ENCODE data around the gene RAP1GDS1.
"Not testable (repeated sequence)": the region's sequence is repeated elsewhere in the genome, so short reads cannot be mapped to it uniquely, and the experiment has no call there.

Gene RAP1GDS1

GRCh38 chr4:98433691-98434090 is 172.5 kb downstream of the RAP1GDS1 start:
- no peak for DNase-seq (ENCODE audit: low spot score)

- DNase-seq (ENCODE audit: low spot score), result no peak
Observed at GRCh38 chr4:98434816-98435215, 173.6 kb downstream of the RAP1GDS1 start.

DNA sequence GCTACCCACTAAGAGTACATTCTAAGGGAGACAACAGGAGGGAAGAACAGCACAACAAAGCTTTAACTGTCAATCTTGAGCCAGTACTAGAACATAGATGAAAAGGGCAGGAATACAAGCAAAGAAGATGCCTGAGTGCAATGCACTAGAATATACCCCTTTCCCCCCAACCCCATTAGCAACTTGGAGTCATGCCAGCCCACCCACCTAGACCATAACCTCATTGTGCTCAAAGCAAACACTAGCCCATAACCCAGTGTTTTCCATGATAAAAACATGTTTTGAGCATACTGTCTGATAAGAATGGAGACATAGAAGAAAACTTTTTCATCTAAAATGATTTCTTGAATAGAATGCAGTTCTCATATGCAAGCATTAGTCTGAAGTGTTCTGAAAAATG is 183.2 kb downstream of the RAP1GDS1 start:
- DNase-seq (ENCODE audit: low spot score), result no peak

DNA sequence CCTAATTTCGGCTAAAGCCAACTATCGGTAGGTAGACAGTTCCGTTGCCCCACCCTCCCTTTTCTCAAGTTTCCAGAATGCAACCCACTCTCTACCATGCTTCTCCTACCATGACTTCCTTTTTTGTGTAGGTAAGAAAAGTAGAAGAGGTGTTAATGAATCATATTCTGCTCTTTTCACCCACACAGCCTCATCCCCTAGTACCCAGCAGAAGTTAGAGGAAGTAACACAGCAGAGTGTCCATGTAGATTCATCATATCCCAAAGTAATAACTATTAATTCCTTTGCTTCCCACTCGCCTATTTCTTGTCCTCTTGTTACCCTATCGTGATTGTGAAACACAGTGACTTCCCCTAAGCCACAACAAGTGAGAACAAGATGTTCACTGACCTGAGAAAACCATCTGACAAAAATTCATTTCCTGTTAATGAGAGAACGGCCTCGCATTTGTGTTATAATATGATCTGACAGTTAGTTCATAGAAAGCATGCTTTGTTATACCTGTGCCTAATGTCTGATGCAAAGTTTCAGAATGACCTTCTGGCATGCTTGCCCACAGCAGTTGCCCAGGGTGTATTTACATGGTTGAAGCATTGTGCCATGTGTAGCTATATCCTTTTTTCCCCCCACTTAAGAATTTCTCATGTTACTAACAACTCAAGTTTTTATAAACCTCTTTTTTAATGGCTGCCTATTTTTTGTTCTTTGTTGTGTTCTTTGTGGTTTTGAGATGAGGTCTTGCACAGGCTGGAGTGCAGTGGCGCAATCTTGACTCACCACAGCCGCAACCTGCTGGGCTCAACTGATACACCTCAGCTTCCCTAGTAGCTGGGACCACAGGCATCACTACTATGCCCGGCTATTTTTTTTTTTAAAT is 185.6 kb downstream of the RAP1GDS1 start:
- peak; percentile 73 for DNase-seq (ENCODE audit: low spot score)

- DNase-seq (ENCODE audit: low spot score), result no peak
Observed at GRCh38 chr4:98447648-98448047, 186.5 kb downstream of the RAP1GDS1 start.

- DNase-seq (ENCODE audit: low spot score), result peak; percentile 24
Observed at GRCh38 chr4:98448908-98449307, 187.7 kb downstream of the RAP1GDS1 start.

DNA sequence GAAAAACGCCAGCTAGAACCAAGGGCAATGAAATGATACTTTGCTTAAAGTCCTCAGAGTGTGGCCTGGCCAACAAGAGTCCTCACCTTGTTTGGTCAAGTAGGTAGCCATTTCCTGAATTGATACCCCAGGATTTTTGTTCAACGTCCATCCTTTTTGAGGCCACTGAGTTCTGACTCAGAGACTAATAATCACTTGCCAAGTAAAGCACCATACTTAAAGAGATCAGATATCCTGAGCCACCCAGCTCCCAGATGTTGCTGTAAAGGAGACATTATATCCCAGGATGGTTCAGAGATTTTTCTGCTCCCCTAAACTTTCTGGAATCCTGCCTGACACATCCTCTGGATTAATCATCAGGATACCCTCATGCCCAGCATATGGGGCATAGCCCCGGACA is 190.9 kb downstream of the RAP1GDS1 start:
- DNase-seq (ENCODE audit: low spot score), result no peak

- not testable (repeated sequence) for DNase-seq (ENCODE audit: low spot score)
Observed at GRCh38 chr4:98457422-98457821, 196.2 kb downstream of the RAP1GDS1 start.

DNA sequence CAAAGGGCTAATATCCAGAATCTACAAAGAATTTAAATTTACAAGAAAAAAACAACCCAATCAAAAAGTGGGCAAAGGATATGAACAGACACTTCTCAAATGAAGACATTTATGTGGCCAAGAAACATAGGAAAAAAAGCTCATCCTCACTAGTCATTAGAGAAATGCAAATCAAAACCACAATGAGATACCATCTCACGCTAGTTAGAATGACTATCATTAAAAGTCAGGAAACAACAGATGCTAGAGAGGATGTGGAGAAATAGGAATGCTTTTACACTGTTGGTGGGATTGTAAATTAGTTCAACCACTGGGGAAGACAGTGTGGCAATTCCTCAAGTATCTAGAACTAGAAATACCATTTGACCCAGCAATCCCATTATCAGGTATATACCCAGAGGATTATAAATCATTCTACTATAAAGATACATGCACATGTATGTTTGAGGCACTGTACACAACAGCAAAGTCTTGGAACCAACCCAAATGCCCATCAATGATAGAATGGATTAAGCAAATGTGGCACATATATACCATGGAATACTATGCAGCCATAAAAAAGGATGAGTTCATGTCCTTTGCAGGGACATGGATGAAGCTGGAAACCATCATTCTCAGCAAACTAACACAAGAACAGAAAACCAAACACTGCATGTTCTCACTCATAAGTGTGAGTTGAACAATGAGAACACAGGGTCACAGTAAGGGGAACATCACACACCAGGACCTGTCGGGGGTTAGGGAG is 200.1 kb downstream of the RAP1GDS1 start:
- not testable (repeated sequence) for DNase-seq (ENCODE audit: low spot score)

- no peak for DNase-seq (ENCODE audit: low spot score)
Observed at GRCh38 chr4:98462487-98462886, 201.3 kb downstream of the RAP1GDS1 start.

GRCh38 chr4:98466868-98467599 is 205.8 kb downstream of the RAP1GDS1 start:
- no peak for DNase-seq (ENCODE audit: low spot score)

DNA sequence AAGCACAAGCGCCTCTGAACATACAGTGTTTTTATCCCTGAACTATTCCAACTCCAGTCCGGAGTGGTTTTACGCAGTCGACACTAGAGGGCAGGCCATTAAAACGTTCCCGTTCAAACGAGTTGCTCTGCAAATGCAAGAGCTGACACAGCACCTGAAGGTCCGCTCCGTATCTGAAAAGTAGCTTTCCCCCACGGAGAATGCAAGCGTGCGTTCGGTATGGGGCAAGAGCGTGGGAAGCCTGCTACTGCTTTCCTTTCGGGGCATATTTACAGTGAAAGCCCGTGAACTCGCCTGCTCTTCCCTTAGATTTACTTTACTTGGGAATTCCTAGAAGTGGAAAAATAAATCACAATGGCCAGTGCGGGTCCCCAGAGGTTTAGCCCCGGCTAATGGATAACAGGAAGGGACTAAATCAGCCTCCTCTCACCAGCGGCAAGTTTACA is 206.5 kb downstream of the RAP1GDS1 start:
- DNase-seq (ENCODE audit: low spot score), result peak; percentile 81

- no peak for DNase-seq (ENCODE audit: low spot score)
Observed at GRCh38 chr4:98468709-98469108, 207.5 kb downstream of the RAP1GDS1 start.

- DNase-seq (ENCODE audit: low spot score), result no peak
Observed at GRCh38 chr4:98469771-98470170, 208.6 kb downstream of the RAP1GDS1 start.

DNA sequence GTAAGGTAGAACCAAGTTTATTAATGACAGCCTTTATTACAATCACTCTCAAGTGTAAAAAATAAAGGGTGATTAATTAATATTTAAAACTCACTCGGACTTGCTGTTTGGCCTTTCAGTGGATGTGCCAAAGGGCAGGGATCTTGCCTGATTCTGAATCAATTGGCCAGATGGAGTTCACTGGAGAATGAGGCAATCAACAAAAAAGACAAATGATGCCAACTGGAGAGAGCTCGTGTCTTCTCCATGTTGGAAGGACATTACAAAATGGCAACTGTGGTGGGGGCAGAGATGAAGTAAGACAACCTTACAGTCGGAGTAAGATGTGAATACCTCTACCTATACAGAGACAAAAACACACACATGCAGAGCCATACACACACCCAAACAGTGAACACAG is 209.2 kb downstream of the RAP1GDS1 start:
- no peak for DNase-seq (ENCODE audit: low spot score)

- DNase-seq (ENCODE audit: low spot score), result no peak
Observed at GRCh38 chr4:98470831-98471230, 209.6 kb downstream of the RAP1GDS1 start.

DNA sequence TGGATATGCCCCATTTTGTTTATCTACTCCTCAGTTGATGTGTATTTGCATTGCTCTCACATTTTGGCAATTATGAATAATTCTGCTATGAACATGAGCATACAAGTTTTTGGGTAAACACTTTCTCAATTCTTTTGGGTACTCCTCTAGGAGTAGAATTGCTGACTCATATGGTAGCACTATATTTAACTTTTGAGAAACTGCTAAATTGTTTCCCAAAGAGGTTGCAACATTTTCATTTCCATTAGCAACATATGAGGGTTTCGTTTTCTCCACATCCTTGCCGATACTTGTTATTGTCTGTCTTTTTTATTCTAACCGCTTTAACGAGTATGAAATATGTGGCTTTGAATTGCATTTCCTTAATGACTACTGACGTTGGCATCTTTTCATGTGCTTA is 211.9 kb downstream of the RAP1GDS1 start:
- no peak for DNase-seq (ENCODE audit: low spot score)

DNA sequence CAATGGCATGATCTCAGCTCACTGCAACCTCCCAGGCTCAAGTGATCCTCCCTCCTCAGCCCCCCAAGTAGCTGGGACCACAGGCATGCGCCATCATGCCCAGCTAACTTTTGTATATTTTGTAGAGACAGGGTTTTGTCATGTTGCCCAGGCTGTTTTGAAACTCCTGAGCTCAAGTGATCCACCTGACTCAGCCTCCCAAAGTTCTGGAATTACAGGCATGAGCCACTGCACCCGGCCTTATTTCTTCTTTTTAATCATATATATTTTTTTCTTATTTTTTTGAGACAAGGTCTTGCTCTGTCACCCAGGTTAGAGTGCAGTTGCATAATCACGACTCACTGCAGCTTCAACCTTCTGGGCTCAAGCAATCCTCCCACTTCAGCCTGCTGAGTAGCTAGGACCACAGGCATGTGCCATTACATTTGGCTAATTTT is 213.2 kb downstream of the RAP1GDS1 start:
- DNase-seq (ENCODE audit: low spot score), result no peak

GRCh38 chr4:98476891-98477290 is 215.7 kb downstream of the RAP1GDS1 start:
- no peak for DNase-seq (ENCODE audit: low spot score)

DNA sequence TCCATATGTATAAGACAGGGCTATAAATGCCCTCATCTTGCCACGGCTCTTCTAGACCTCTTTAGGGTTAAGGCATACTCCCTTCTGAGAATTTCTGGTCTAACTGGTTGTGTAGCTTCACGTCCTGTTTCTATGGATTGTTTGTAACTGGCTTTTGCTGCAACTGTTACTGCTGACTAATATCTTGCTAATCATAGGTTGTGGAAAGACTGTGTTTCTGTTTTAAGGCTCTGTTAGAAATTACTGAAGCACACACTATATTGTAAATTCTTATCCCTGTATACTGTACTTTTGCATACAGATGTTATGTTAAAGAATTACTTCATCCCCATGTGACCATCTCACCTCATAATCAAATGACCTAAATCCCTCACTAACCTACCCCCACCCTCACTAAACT is 218.4 kb downstream of the RAP1GDS1 start:
- not testable (repeated sequence) for DNase-seq (ENCODE audit: low spot score)

GRCh38 chr4:98480535-98480934 is 219.4 kb downstream of the RAP1GDS1 start:
- no peak for DNase-seq (ENCODE audit: low spot score)

DNA sequence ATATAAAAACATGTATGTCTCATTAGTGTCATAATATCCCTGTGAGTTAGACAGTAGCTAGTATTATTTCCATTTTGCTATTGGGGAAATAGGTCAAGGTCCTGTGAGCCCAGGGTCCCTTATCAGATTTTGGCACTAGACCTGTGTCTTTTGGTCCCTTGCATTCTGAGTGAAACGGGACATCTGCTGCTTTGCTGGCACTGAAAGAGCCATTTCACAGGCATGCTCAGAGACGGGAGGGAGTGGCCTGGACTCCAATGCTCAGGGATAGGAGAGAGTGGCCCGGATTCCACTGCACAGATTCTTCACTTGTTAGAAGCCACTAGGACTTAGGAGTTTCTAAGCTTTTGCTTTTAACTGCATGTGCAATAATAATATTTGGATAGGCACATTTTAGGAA is 220.0 kb downstream of the RAP1GDS1 start:
- DNase-seq (ENCODE audit: low spot score), result no peak

DNA sequence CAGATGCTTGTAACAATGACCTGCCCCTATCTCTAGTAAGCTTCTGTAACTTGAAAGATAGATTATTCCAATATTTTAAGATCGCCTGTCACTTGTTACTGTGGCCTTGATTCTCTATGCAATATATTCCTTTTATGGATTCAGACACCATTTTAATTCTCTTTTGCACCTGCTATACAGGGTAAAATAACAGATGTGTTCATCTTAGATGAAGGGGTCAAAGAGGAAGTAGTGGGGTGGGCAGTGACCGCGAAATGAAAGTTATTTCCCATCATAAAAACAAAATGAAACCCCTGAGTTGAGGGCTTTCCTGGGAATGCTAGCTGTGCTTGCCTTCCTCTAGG is 221.3 kb downstream of the RAP1GDS1 start:
- no peak for DNase-seq (ENCODE audit: low spot score)

Data from CD4-positive, alpha-beta T cell treated with Interleukin-2 at 100 ng/mL for 4 hours (primary cell).